Measurements from ENCODE around the gene FCRL3.

DNA sequence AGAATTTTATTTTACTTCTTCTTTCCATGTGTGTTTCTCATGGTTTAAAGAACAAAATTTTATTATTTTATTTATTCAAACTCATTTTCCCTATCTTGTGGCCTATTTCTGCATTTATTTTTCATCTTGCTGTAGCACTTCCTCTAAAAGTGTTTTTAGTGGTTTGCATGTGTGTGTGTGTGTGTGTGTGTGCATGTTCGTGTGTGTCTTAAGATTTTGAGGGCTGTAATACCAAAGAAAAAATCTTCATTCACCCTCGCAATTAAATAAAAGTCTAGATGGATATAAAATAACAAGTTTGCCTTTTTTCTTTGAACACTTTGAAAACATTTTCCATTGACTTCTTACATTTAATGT lies 24.6 kb upstream of the FCRL3 start:
- TF ChIP-seq, protein P1, sequence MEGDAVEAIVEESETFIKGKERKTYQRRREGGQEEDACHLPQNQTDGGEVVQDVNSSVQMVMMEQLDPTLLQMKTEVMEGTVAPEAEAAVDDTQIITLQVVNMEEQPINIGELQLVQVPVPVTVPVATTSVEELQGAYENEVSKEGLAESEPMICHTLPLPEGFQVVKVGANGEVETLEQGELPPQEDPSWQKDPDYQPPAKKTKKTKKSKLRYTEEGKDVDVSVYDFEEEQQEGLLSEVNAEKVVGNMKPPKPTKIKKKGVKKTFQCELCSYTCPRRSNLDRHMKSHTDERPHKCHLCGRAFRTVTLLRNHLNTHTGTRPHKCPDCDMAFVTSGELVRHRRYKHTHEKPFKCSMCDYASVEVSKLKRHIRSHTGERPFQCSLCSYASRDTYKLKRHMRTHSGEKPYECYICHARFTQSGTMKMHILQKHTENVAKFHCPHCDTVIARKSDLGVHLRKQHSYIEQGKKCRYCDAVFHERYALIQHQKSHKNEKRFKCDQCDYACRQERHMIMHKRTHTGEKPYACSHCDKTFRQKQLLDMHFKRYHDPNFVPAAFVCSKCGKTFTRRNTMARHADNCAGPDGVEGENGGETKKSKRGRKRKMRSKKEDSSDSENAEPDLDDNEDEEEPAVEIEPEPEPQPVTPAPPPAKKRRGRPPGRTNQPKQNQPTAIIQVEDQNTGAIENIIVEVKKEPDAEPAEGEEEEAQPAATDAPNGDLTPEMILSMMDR (IDR thresholded peaks at IDR 0.05; ENCODE audit: low read depth, low read length, poor library complexity, severe bottlenecking), result no peak
- no peak for TF ChIP-seq EZH2phosphoT487 (IDR thresholded peaks at IDR 0.05; ENCODE audit: borderline replicate concordance, low read length)

All from DOHH2 (cell line).